ENCODE measurements around the gene SCYGR2. TPM values are rescaled to one million over a fixed set of nuclear protein-coding genes. Genes with fewer than 3 reads are reported as not detected.

SCYGR2 gene
- total RNA-seq, 1 donor from 2014 or later = not detected

GRCh38 chr2:227613272-227613660 is 14.6 kb downstream of the SCYGR2 start:
- no peak overlapping the region for H3K4me3 ChIP-seq
- no peak overlapping the region for H3K27ac ChIP-seq
- no peaks in the 10 kb centered on the region for H3K36me3 ChIP-seq
- DNase-seq (no peak), ATAC-seq (peak; percentile 69)
- no peaks in the 10 kb centered on the region for H3K9me3 ChIP-seq
- no peaks in the 10 kb centered on the region for H3K4me1 ChIP-seq
- H3K27me3 ChIP-seq = no peaks in the 10 kb centered on the region
- intact Hi-C loops (cut with DNase I) = no loop called here
- TF ChIP-seq, protein P1, sequence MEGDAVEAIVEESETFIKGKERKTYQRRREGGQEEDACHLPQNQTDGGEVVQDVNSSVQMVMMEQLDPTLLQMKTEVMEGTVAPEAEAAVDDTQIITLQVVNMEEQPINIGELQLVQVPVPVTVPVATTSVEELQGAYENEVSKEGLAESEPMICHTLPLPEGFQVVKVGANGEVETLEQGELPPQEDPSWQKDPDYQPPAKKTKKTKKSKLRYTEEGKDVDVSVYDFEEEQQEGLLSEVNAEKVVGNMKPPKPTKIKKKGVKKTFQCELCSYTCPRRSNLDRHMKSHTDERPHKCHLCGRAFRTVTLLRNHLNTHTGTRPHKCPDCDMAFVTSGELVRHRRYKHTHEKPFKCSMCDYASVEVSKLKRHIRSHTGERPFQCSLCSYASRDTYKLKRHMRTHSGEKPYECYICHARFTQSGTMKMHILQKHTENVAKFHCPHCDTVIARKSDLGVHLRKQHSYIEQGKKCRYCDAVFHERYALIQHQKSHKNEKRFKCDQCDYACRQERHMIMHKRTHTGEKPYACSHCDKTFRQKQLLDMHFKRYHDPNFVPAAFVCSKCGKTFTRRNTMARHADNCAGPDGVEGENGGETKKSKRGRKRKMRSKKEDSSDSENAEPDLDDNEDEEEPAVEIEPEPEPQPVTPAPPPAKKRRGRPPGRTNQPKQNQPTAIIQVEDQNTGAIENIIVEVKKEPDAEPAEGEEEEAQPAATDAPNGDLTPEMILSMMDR (IDR thresholded peaks at IDR 0.05) = no peak

- Histone ChIP-seq H3K36me3 (no peaks in the 10 kb centered on the region), H3K4me1 (no peaks in the 10 kb centered on the region), H3K9me3 (no peaks in the 10 kb centered on the region), H3K27ac (no peak overlapping the region), H3K27me3 (no peaks in the 10 kb centered on the region), H3K4me3 (no peak overlapping the region)
- intact Hi-C loops (cut with DNase I) = no loop called here
- TF ChIP-seq, protein P1 (IDR thresholded peaks at IDR 0.05) = no peak
- no peak for ATAC-seq
- DNase-seq = no peak
Measured at GRCh38 chr2:227614246-227614645, 15.6 kb downstream of the SCYGR2 start.

DNA sequence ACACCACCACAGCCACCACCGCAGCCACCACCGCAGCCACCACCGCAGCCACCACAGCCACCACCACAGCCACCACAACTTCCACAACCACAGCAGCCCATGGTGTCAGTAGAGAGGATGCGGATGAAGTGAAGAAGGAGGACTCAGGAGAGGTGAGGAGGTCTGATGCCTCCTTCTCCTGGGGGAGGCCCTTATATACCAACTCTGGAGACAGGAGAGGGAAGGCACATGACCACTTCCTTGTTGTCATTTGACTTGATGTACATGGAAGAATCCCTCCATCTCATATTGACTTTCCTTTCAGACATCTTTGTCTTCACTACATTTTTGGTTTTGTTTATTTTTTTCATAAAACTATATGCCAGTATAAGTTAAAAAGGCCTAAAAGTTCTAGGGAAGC is 16.0 kb downstream of the SCYGR2 start, which contains the start of gene SCYGR3:
Gene SCYGR3, minus strand, starts transcription at position 101 of the 400 bp plus-strand sequence. Its CDS starts 0 bp downstream, at position 101.
- H3K27me3 ChIP-seq = no peaks in the 10 kb centered on the region
- no peaks in the 10 kb centered on the region for H3K4me1 ChIP-seq
- ATAC-seq (no peak), DNase-seq (no peak)
- TF ChIP-seq, protein P1 (IDR thresholded peaks at IDR 0.05) = no peak
- H3K9me3 ChIP-seq = no peaks in the 10 kb centered on the region
- intact Hi-C loops (cut with DNase I) = no loop called here
- H3K36me3 ChIP-seq = no peaks in the 10 kb centered on the region
- H3K27ac ChIP-seq = no peak within 1 kb of the TSS
- no peak within 1 kb of the TSS for H3K4me3 ChIP-seq

GRCh38 chr2:227615181-227615580 is 16.5 kb downstream of the SCYGR2 start:
- no peaks in the 10 kb centered on the region for H3K36me3 ChIP-seq
- intact Hi-C loops (cut with DNase I) = no loop called here
- no peak overlapping the region for H3K4me3 ChIP-seq
- no peak overlapping the region for H3K27ac ChIP-seq
- ATAC-seq (no peak), DNase-seq (no peak)
- TF ChIP-seq, protein P1 (IDR thresholded peaks at IDR 0.05) = no peak
- no peaks in the 10 kb centered on the region for H3K9me3 ChIP-seq
- no peaks in the 10 kb centered on the region for H3K27me3 ChIP-seq
- no peaks in the 10 kb centered on the region for H3K4me1 ChIP-seq

DNA sequence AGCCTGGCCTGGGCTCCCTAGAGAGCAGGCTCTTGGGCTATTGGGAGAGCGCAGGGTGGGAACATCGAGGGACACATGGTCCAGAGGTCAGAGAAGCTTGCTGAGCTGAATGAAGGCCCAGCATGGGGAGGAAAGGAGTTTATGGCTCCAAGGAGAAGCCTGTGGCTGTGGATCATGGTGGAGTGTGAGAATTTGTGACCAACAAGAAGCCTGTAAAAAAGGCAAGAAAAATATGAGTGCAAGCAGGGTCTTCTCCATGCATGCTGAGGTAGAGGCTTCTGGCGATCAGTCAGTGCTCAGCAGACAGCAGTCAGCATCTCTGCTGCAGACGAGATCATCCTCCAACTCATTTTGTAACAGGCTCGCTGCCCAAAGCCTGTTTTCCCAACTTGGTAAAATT is 17.2 kb downstream of the SCYGR2 start:
- Histone ChIP-seq H3K4me1 (no peaks in the 10 kb centered on the region), H3K4me3 (no peak overlapping the region), H3K36me3 (no peaks in the 10 kb centered on the region), H3K27me3 (no peaks in the 10 kb centered on the region), H3K9me3 (no peaks in the 10 kb centered on the region), H3K27ac (no peak overlapping the region)
- intact Hi-C loops (cut with DNase I) = no loop called here
- ATAC-seq (no peak), DNase-seq (no peak)
- TF ChIP-seq, protein P1 (IDR thresholded peaks at IDR 0.05) = no peak

DNA sequence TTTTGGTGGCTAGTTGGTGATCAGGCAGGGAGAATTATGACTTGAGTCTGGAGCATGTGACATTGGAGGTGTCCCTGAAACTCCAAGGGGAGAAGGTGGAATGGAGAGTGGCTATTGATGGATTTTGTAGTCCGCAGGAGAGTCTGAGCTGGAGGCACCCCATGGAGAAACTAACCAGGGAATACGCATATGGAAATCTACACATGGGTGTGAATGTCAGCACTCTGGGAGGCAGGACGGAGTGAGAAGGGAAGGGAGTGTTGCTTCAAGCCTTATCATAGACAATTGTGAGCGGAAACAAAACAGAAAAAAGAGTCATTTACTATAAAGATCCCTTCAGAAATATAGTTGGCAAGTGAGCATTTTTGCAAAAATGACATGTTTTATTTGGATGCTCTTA is 17.9 kb downstream of the SCYGR2 start:
- DNase-seq = no peak
- Histone ChIP-seq H3K27ac (no peak overlapping the region), H3K4me3 (no peak overlapping the region), H3K4me1 (no peaks in the 10 kb centered on the region), H3K36me3 (no peaks in the 10 kb centered on the region), H3K27me3 (no peaks in the 10 kb centered on the region), H3K9me3 (no peaks in the 10 kb centered on the region)
- intact Hi-C loops (cut with DNase I) = no loop called here
- TF ChIP-seq, protein P1 (IDR thresholded peaks at IDR 0.05) = no peak
- ATAC-seq = no peak
